GM10847 (cell line): ENCODE measurements around the gene FAM221B.
A peak's percentile ranks its signal among the peaks of the same experiment; 100 is the strongest.

Source experiments
- POLR2A ChIP-seq: IDR thresholded peaks from 2 replicates; pipeline ENCODE4 v1.6.1; 2011; ENCODE audit not compliant: insufficient read length; ENCODE audit errors: extremely low read depth

The FAM221B gene

DNA sequence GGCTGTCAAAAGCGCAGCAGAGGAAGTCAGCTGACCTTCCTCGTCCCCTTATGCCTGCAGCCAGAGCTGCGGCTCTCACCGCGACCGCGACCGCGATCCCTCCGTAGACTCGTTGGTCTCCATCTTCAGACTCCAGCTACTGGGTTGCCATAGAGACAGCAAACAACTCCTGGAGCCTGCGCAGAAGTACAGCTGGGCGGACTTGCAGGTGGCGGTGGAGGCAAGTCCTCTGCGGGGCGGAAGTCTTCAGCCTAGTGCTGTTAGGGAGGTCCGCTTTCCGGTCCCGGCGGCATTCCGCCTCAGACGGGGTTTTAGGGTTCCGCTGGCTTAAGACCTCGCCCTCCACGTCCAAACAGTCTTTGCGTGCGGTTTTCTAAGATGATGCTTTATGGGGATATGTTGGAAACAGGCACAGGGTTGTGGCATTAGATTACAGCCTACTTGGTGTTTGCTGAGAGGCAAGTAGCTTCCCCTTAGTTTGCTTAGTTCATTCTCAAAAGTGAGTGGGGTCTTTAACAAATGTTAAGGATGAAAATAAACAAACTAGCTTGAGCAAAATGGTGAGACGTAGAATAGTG lies 16.4 kb downstream of the FAM221B start, which contains the start of gene SPAG8:
TSS of gene SPAG8 (minus strand) at position 238 of the 578 bp plus-strand sequence. CDS start at position 123, 115 bp downstream.
- TF ChIP-seq POLR2A: peak; percentile 32

DNA sequence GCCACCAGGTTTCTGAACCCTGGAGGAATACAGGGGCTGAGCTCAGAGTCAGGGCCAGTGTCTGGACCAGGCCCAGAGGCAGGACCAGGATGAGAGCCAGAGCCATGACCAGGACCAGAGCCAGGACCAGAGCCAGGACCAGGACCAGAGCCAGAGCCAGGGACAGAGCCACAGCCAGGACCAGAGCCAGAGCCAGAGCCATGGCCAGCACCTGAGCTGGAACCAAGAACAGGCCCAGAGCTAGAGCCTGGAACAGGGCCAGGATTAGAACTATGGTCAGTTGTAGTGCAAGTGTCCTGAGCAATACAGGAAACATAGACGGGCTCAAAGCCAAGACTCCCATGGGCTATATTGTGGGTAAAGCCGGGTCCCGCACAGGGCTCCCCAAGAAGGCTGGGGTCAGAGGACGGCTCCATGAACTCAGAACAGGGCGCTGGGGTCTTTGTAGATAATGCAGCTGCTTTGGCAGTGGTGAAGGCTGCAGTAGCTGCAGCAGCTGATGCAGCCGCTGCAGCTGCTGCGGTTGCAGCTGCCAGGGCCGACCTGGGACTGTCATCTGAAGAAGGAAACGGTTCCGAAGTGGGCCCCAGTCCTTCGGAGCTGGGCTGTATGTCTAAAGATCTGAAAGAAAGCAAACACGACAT lies 17.0 kb downstream of the FAM221B start:
- TF ChIP-seq POLR2A: no peak

DNA sequence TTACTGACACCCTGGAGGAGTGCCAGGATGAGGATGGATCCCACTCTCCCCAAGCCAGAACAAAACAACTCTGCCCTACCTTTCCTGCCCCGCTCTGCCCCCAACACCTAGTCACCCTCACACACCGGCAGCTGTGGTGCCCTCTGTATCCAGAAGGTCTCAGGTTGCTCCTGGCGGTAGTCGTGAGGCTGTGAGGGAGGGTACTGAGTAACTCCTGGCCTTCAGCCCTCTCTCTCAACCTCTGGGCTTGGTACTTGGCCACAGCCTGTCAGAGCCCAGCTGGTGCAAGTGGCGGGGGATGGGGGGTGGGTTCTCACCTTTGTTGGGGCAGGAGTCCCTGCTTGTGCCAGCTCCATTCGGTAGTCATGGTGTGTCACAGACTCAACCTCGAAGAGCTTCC lies 18.4 kb downstream of the FAM221B start:
- no peak for TF ChIP-seq POLR2A

DNA sequence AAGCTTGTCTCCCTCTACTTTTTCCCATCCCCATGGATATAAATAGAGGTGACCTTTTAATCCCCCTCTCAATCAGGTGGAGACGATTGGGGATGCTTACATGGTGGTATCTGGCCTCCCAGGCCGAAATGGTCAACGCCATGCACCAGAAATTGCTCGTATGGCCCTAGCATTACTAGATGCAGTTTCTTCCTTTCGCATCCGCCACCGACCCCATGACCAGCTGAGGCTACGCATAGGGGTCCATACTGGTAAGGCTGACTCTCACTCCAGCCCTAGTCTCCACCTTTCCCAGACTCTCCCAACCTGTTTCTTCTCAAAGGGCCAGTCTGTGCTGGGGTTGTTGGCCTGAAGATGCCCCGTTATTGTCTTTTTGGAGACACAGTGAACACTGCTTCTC lies 20.1 kb downstream of the FAM221B start:
- no peak for TF ChIP-seq POLR2A

DNA sequence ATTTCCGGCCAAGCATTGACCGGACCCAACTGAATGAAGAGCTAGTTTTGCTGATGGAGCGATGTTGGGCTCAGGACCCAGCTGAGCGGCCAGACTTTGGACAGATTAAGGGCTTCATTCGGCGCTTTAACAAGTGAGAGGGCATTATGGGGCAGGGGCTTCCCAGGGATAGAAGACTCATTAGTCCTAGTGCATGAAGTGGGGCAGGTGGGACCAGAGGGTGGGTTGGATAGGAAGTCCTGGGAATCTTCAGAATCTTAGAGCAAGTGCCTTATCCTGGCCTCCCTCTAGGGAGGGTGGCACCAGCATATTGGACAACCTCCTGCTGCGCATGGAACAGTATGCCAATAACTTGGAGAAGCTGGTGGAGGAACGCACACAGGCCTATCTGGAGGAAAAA lies 22.4 kb downstream of the FAM221B start:
- TF ChIP-seq POLR2A: no peak

DNA sequence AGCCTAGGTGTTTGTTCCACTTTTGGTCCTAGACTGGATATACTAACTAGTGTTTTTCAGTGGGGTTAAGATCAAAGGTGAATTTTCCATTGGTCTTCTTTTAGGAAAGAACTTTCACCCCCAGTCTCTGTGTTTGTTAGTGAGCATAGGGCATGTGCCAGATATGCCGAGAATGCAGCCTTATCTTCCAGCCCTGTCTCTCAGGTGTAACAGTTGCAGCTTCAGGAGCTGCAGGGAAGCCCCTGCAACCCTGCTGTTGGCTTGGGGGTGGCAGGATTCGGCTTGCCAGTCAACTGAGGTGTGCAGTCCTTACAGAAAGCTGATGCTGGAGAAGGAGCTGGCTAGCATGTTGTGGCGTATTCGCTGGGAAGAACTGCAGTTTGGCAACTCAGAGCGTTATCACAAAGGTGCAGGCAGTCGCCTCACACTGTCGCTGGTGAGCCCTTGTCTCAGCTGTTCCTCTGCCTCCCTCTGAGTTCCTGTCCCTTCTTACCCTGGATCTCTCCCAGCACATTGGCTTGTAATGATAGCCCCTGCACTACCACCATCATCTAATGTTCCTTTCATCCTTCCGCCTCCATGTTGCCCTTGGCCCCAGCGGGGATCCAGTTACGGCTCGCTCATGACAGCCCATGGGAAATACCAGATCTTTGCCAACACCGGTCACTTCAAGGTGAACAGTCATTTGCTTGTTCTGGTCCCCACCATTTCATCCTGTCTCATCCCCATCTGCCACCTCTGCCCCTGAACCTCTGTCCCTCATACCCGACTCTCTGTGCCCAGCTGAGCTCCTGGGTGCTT lies 27.0 kb downstream of the FAM221B start:
- TF ChIP-seq POLR2A: no peak

DNA sequence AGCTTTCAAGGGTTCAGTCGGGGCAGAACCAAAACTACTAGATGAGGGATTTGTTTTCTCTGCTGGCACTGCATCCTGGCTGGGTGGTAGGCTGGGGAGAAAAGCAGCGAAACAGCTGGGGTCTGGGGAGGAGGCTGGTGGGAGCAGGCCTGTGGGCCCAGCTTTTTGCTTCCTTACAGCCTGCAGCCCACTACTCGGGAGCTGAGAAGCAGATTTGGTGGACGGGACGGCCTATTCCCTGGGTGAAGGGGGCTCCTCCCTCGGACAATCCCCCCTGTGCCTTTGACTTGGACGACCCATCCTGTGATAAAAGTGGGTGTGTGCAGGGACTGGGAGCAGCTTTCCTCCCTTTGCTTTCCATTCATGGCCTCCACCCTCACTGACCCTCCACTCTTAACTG lies 28.0 kb downstream of the FAM221B start:
- no peak for TF ChIP-seq POLR2A

DNA sequence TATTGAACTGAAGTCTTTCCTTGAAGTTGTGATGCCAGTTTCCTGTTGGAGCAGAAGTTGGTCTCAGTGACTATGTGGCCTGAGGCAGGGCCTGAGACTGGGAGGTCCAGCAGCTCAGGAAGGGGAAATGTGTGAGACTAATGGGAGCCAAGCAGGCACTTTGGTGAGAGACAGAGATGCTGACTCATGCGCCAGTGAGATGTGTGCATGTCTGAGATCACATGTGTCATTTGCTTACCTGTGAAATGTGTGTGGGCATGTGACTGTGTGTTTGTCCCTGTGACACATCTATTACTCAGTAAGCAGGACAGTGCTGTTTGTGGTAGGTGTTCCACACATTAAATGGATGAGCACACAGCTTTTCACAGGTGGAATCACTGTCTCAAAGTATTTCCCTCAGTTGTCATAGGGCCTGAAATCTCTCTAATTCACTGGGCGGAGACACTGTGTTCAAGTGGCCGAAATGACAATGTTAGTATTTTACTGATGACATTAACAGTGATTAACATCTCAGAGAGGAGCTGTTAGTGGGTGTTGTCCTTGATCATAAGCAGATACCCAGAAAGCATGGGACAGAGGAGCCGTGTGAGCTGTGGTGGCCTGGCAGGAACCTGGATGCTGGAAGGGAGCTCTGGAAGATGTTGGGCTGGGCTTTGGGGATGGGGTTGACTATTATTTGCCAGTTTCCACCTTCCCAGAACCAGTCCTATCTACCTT lies 29.7 kb downstream of the FAM221B start:
- no peak for TF ChIP-seq POLR2A

DNA sequence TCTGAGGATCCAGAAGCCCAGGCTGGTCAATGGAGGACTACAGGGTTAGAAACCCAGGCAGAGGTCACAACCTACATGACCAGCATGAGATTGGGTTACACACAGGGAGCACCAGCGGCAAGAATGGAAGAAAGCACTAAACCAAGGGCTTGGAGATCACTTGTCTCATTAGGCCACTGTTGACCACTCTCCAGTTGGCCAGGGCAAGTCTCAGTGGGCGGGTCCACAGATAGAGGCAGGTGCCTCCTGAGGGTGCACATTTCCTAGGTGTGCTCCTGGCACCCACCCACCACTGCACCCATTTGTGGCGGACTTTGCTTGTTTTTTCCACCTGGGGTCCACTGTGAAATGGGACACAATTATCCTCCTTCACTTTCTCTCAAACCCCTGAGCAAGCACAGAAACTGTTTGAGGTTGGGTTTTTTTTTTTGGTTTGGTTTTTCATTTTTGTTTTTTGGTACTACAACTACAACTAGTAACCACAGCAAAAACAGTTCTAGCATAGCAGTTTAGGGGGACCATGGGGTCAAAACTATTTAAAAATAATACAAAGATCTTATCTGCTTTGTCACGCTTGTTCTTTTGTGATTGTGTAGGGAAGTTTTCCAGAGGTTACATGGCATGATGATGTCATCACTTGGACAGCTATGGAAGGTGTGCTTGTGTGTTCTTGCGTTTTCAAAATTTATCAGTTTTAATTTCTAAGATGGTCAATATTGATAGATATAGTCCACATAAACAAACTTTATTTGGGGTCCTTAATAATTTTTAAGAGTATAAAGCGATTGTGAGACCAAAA lies 31.0 kb downstream of the FAM221B start:
- no peak for TF ChIP-seq POLR2A

DNA sequence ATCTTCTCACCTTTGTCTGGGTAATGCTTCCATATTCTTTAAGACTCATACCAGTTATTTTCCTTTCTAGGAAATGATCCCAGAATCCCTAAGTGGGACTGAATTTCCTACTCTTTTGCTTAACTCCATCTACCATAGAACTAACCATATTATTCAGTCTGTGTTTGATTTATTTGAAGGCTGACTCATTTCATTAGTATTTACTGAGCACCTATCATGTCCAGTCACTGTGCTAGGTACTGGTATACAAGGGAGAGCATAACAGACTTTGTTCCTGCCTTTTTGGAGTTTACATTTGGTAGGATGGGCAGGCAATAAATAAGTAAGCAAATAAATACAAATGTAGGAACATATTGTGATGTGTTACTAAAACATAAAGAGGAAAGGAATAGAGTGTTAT lies 32.8 kb downstream of the FAM221B start:
- TF ChIP-seq POLR2A: no peak

DNA sequence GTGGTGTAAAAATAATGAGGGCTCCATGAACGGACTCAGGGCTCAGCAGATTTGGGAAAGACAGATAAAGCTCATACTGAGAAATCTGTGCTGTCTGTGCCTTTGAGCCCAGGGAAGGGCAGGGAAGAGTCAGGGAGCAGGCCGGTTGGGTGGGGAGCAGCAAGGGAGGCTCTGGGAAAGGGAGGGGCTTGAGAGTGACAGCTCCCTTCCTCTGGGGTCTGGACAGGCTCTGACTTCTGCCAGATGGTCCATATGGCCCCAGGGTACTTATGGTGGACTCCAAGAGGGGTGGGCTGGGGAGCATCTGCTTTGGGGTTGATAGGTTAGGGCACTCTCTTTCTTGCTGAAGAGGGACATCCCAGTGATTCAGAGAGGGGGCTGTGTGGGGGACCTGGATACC lies 35.1 kb downstream of the FAM221B start:
- TF ChIP-seq POLR2A: no peak

DNA sequence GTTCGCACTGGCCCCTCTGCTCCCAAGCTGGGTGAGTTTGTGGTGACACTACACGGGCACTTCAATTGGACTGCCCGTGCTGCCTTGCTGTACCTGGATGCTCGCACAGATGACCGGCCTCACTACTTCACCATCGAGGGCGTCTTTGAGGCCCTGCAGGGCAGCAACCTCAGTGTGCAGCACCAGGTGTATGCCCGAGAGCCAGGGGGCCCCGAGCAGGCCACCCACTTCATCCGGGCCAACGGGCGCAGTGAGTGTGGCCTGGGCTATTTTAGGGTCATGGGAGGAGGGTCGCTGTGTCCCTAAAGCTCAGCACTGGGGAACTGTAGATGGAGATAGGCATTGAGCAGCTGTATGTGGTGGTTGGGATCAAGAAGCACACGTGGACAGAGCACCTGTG lies 35.7 kb downstream of the FAM221B start:
- TF ChIP-seq POLR2A: no peak

DNA sequence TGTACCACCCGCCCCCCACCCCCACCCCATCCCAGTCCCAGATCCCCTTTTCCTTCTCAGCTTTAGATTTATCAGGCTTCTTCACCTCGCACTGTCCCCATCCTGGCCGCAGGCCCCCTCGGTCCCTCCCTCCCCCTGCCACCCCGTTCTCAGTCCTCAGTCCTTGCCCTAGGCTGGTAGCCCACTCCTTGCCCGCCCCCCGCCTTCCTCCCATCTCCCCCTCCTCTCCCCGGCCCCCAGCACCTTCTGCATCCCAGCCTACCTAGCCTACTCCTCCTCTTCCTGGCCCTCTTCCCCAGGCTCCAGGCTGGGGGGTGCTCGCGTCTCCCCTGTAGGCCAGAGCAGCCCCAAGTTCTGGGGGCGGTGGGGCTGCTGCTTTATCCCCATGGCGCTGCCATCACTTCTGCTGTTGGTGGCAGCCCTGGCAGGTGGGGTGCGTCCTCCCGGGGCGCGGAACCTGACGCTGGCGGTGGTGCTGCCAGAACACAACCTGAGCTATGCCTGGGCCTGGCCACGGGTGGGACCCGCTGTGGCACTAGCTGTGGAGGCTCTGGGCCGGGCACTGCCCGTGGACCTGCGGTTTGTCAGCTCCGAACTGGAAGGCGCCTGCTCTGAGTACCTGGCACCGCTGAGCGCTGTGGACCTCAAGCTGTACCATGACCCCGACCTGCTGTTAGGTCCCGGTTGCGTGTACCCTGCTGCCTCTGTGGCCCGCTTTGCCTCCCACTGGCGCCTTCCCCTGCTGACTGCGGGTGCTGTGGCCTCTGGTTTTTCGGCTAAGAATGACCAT lies 36.3 kb downstream of the FAM221B start:
- TF ChIP-seq POLR2A: no peak

DNA sequence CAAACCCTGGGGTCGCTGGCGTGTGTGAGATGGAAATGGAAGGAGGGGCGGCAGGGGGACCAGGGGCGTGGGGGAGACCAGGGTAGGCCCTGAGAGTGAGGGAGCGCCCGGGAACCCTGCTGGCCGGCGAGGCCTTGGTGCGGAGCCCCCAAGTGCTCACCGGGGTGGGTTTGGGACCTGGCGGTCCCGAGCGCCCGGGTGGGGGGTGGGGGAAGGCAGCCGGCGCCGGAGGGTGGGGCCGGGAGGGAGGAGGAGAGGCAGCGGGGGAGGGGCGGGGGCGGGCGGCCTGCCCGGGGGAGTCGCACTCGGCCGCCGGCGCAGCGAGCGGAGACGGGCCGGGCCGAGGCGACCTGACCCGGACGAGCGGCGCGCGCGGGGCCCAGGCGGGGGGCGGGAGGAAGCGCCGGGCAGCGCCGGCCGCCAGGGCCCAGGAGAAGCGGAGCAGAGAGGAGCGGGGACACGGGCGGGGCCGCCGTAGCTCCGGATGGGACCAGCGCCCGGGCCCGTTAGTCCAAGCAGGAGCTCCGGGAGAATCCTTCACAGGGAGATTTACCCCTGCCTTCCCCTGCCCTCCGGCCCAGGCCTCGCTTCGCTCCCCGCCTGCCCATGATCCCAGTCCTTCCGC lies 37.1 kb downstream of the FAM221B start, which contains the start of gene NPR2:
TSS of gene NPR2 (plus strand) at position 295 of the 625 bp plus-strand sequence. CDS start 818 bp downstream, outside the sequence.
- no peak for TF ChIP-seq POLR2A
